Suprapubic skin (tissue), 4 donors: ENCODE results near the gene FGD5.

Experiments
- EP300 ChIP-seq: sonication (generic); formaldehyde crosslinking; IDR thresholded peaks from one replicate; pipeline ENCODE4 v1.6.1; 2017; ENCODE audit warnings: antibody characterized with exemption
- POLR2A ChIP-seq, 2 donors: fragments of 450-650 bp; IDR thresholded peaks; one replicate each; pipeline ENCODE4 v1.6.1; 2017; ENCODE audit warnings: antibody characterized with exemption in 2 of 2, mild to moderate bottlenecking in 2 of 2, moderate library complexity in 2 of 2
- POLR2AphosphoS5 ChIP-seq, 3 donors: sonication (generic); formaldehyde crosslinking; IDR thresholded peaks; one replicate each; pipeline ENCODE4 v1.6.1; 2017; ENCODE audit warnings: antibody characterized with exemption in 3 of 3
- TF ChIP-seq, protein P1 (sequence below), 2 donors: fragments of 200-600 bp in 1 of 2; fragments of 450-650 bp in 1 of 2; sonication (generic) in 1 of 2; IDR thresholded peaks; one replicate each; pipeline ENCODE4 v1.5.1; 2016 to 2019; ENCODE audit warnings: antibody characterized with exemption in 2 of 2, mild to moderate bottlenecking in 1 of 2, moderate library complexity in 1 of 2

DNA sequence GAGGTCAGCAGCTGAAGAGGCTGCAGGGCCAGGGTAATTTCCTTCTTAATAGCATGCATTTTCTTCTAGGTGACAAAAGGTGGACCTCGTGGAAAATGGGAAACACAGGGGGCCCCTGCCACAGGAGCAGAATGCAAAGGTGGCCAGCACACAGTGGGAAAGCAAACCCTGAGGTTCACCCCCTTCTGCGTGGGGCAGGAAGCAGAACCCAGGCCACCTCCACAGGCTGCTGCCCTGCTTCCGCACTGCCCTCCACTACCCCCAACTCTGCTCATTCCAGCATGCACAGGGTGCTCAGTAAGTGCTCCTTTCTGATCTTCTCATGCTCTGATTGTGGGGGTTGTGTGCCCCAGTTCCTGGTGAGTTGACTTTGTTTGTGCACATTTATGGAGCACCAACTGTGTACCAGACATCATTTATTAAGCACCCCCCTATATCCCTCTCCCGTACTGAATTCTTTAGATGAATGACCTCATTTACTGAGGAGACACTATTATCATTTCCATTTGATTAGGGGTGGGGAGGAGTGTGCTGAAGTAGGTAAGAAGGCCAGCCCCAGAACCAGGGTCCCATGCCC, 12.7 kb upstream of the FGD5 start:
- TF ChIP-seq, protein P1, sequence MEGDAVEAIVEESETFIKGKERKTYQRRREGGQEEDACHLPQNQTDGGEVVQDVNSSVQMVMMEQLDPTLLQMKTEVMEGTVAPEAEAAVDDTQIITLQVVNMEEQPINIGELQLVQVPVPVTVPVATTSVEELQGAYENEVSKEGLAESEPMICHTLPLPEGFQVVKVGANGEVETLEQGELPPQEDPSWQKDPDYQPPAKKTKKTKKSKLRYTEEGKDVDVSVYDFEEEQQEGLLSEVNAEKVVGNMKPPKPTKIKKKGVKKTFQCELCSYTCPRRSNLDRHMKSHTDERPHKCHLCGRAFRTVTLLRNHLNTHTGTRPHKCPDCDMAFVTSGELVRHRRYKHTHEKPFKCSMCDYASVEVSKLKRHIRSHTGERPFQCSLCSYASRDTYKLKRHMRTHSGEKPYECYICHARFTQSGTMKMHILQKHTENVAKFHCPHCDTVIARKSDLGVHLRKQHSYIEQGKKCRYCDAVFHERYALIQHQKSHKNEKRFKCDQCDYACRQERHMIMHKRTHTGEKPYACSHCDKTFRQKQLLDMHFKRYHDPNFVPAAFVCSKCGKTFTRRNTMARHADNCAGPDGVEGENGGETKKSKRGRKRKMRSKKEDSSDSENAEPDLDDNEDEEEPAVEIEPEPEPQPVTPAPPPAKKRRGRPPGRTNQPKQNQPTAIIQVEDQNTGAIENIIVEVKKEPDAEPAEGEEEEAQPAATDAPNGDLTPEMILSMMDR (IDR thresholded peaks at IDR 0.05) = no peak
- TF ChIP-seq POLR2A (IDR thresholded peaks at IDR 0.05) (no peak), POLR2AphosphoS5 (IDR thresholded peaks at IDR 0.05) (no peak), EP300 (no peak)
